Ovary (tissue), 9 donors: Measurements from ENCODE around the gene CSTF3. TPM values are rescaled to one million over a fixed set of nuclear protein-coding genes. Genes with fewer than 3 reads are reported as not detected.

Source experiments
- DNase-seq, 5 donors: peaks; one replicate each; pipeline ENCODE4 v3.0.0-alpha.2; 2019 to 2020
- H3K27ac ChIP-seq, 2 donors: fragments of 200-600 bp; one replicate each; pipeline versions ENCODE4 v1.5.1 to v1.8.0; 2019 to 2022
- H3K27me3 ChIP-seq: fragments of 200-600 bp; one replicate; pipeline ENCODE4 v1.8.0; 2022
- H3K36me3 ChIP-seq: fragments of 200-600 bp; sonication (generic); one replicate; pipeline ENCODE4 v1.5.1; 2019
- H3K4me1 ChIP-seq: one replicate; pipeline ENCODE4 v1.8.1; 2013; ENCODE audit warnings: mild to moderate bottlenecking, moderate library complexity; ENCODE audit not compliant: insufficient read depth
- H3K4me3 ChIP-seq: fragments of 200-600 bp; sonication (generic); one replicate; pipeline ENCODE4 v1.5.1; 2017
- H3K9me3 ChIP-seq, 2 donors: fragments of 200-600 bp in 1 of 2; sonication (generic) in 1 of 2; one replicate each; pipeline versions ENCODE4 v1.5.1 to v1.8.1; 2013 to 2019; ENCODE audit warnings: mild to moderate bottlenecking in 1 of 2, moderate library complexity in 1 of 2
- CTCF ChIP-seq, 3 donors: fragments of 450-650 bp in 2 of 3; fragments of 200-600 bp in 1 of 3; IDR thresholded peaks; one replicate each; pipeline versions ENCODE4 v1.5.1 to v1.8.0; 2016 to 2022; ENCODE audit warnings: antibody characterized with exemption in 3 of 3, mild to moderate bottlenecking in 1 of 3
- EP300 ChIP-seq: sonication (generic); formaldehyde crosslinking; IDR thresholded peaks from one replicate; pipeline ENCODE4 v1.6.1; 2017; ENCODE audit warnings: antibody characterized with exemption
- POLR2A ChIP-seq: fragments of 450-650 bp; IDR thresholded peaks from one replicate; pipeline ENCODE4 v1.6.1; 2017; ENCODE audit warnings: antibody characterized with exemption, mild to moderate bottlenecking, moderate library complexity
- whole genome bisulfite sequencing, 3 donors: extraction: QIAGEN DNeasy Blood & Tissue Kit in 1 of 3; methylation state at CpG; one replicate each; pipeline versions ENCODE4 v1.1.5 to v1.1.7; 2013 to 2017; 5-methylcytosine and 5-hydroxymethylcytosine counted together
- intact Hi-C, 4 donors: fragments of 100-400 bp; cut with DNase I; formaldehyde crosslinking; loops; one replicate each; pipeline versions ENCODE4 v1.11.0 to v1.15.1; 2022 to 2023
- polyA plus RNA-seq, 2 donors: library from polyadenylated mRNA; stranded (reverse); fragments of 200-250 nt in 1 of 2; fragments of 350-450 nt in 1 of 2; fragmentation: Illumina TruSeq in 1 of 2; extraction: RNeasy Lipid Tissue Mini Kit (QIAGEN cat#74804) in 1 of 2; gene quantifications; one replicate each; pipeline ENCODE4 v1.2.3, GENCODE V29; 2013 to 2014
- total RNA-seq, 7 donors: library from RNA; depleted of rRNA in 2 of 7; stranded (reverse); fragments of >200 nt in 2 of 7; fragmentation: NEBNext Ultra II Directional in 3 of 7; extraction: Animal tissue kit (Norgen Biotek cat#: 25700) in 3 of 7; gene quantifications; one replicate each; pipeline versions ENCODE4 v1.1.0 to v1.2.4, GENCODE V29; 2016 to 2023
- donor health status: DM: no; HTN: no; CAD: no; lungs with moderate emphysema.
- donor health status: DM: no; HTN: no; CAD: no.
- donor health status: Bipolar disorder and iron deficiency.
- donor health status: DM: yes; HTN: yes; CAD: no.
- donor health status: DM: no; HTN: no; CAD: no.
- donor health status: DM: yes; HTN: yes; CAD: no.

Gene CSTF3
- total and polyA plus RNA-seq, 9 donors = 7.4 to 28.8 (median 23.7) TPM

DNA sequence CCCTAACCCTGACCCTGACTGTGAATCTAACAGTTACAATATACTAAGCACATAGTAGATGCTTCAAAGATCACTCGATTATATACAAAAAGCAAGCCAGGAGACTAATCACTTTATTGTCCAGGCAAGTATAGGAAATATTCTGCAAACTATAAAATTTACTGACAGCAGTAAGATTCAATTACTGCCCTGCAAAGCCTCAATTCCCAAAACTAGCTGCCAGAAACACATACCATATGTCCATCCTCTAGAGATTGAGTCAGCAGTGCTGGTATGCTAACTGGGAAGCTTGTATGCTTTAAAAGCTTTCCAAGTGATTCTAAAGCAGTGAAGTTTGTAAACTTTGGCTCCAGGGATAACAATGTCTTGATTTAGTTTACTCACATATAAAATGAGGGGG is 26.1 kb downstream of the CSTF3 start:
- 38 to 50% (median 49%) methylated on average over 1 of the region's 1 CpG for WGBS, 3 donors
- intact Hi-C loops = no loop called here
- TF ChIP-seq CTCF (IDR thresholded peaks at IDR 0.05) (no peak), EP300 (no peak), POLR2A (no peak)
- no peaks in the 10 kb centered on the region for H3K36me3 ChIP-seq
- no peaks in the 10 kb centered on the region for H3K4me1 ChIP-seq
- DNase-seq = no peak
- H3K27ac ChIP-seq = no peak overlapping the region
- no peak overlapping the region for H3K4me3 ChIP-seq
- H3K9me3 ChIP-seq = no peaks in the 10 kb centered on the region
- H3K27me3 ChIP-seq = no peaks in the 10 kb centered on the region

GRCh38 chr11:33134276-33134675 is 27.0 kb downstream of the CSTF3 start:
- no peak for DNase-seq
- TF ChIP-seq POLR2A (no peak), EP300 (no peak), CTCF (IDR thresholded peaks at IDR 0.05) (no peak)
- intact Hi-C loops = no loop called here
- WGBS, 3 donors = 85 to 91% (median 89%) methylated on average over 3 of the region's 3 CpGs
- Histone ChIP-seq H3K36me3 (no peaks in the 10 kb centered on the region), H3K9me3 (no peaks in the 10 kb centered on the region), H3K4me3 (no peak overlapping the region), H3K27ac (no peak overlapping the region), H3K4me1 (no peaks in the 10 kb centered on the region), H3K27me3 (no peaks in the 10 kb centered on the region)

DNA sequence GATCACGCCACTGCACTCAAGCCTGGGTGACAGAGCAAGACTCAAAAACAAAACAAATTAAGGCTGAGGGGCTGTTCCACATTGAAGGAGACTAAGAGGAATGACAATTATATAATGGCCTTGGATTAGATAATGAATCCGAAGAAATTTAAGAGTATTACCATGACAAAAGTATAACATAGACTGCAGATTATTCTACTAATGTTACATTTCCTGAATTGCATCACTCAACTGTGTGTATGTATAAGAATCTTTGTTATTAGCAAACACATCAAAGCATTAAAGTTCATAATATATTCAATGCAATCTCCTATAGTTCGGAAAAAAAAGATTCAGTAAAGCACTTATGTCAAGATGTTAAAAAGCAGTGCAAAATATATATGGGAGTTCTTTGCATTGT is 27.5 kb downstream of the CSTF3 start:
- Histone ChIP-seq H3K27me3 (no peaks in the 10 kb centered on the region), H3K4me3 (no peak overlapping the region), H3K4me1 (no peaks in the 10 kb centered on the region), H3K27ac (no peak overlapping the region), H3K9me3 (no peaks in the 10 kb centered on the region), H3K36me3 (no peaks in the 10 kb centered on the region)
- DNase-seq = no peak
- TF ChIP-seq EP300 (no peak), POLR2A (no peak), CTCF (IDR thresholded peaks at IDR 0.05) (no peak)
- WGBS, 3 donors = 87 to 89% (median 88%) methylated on average over 3 of the region's 3 CpGs
- intact Hi-C loops = no loop called here

- DNase-seq = no peak
- Histone ChIP-seq H3K36me3 (no peaks in the 10 kb centered on the region), H3K9me3 (no peaks in the 10 kb centered on the region), H3K27me3 (no peaks in the 10 kb centered on the region), H3K27ac (no peak overlapping the region), H3K4me1 (no peaks in the 10 kb centered on the region), H3K4me3 (no peak overlapping the region)
- 65 to 79% (median 78%) methylated on average over 4 of the region's 4 CpGs for WGBS, 3 donors
- TF ChIP-seq POLR2A (no peak), CTCF (IDR thresholded peaks at IDR 0.05) (no peak), EP300 (no peak)
- intact Hi-C loops = no loop called here
Observed at GRCh38 chr11:33132510-33132909, 28.8 kb downstream of the CSTF3 start.

- H3K4me1 ChIP-seq = no peaks in the 10 kb centered on the region
- 62 to 69% (median 66%) methylated on average over 2 of the region's 2 CpGs for WGBS, 3 donors
- H3K36me3 ChIP-seq = no peaks in the 10 kb centered on the region
- no peak for DNase-seq
- TF ChIP-seq POLR2A (no peak), EP300 (no peak), CTCF (IDR thresholded peaks at IDR 0.05) (no peak)
- no peak overlapping the region for H3K4me3 ChIP-seq
- no peaks in the 10 kb centered on the region for H3K27me3 ChIP-seq
- intact Hi-C loops = no loop called here
- H3K9me3 ChIP-seq = no peaks in the 10 kb centered on the region
- H3K27ac ChIP-seq = no peak overlapping the region
Observed at GRCh38 chr11:33128739-33129138, 32.5 kb downstream of the CSTF3 start.
